ENCODE data around the gene DNAJC5G. TPM values are rescaled to one million over a fixed set of nuclear protein-coding genes. Genes with fewer than 3 reads are reported as not detected.

DNAJC5G gene
- total and polyA plus RNA-seq, 2 donors (not counting 1 experiment from before 2014, with no cell fraction given), result not detected

- H3K4me3 ChIP-seq (ENCODE audit: control extremely low read depth in 1 of 5, extremely low read depth in 1 of 5, insufficient read depth in 1 of 5, low read depth in 2 of 5, low read length in 4 of 5), result peak overlapping the region; percentile 23 to 68 (median 64)
Observed at GRCh38 chr2:27264253-27264752, 10.9 kb upstream of the DNAJC5G start.

More at GRCh38 chr2:27264253-27264752, 10.9 kb upstream of the DNAJC5G start:
- Histone ChIP-seq H3K4me1 (ENCODE audit: control insufficient read depth in 2 of 2, insufficient read depth in 2 of 2, low read length in 2 of 2) (peaks cover 35 to 38% of the 10 kb centered on the region in 2 donors), H3K36me3 (replicated peaks in 1 of 2; ENCODE audit: control extremely low read depth in 1 of 2, control insufficient read depth in 1 of 2, extremely low read depth in 1 of 2, insufficient read depth in 2 of 2, low read length in 1 of 2) (no peaks in the 10 kb centered on the region), H4K20me1 (ENCODE audit: control insufficient read depth, insufficient read depth, low read length, poor library complexity, severe bottlenecking) (no peaks in the 10 kb centered on the region), H3K9me3 (ENCODE audit: control extremely low read depth in 1 of 3, control insufficient read depth in 2 of 3, insufficient read depth in 1 of 3, low read length in 2 of 3) (peaks cover 0 to 4% (median 0%) of the 10 kb centered on the region in 3 donors), H3K4me2 (replicated peaks; ENCODE audit: low read depth, low read length, poor library complexity, severe bottlenecking) (peak overlapping the region; percentile 99), H2AFZ (ENCODE audit: insufficient read depth, low read depth, low read length, poor library complexity, severe bottlenecking) (peak overlapping the region; percentile 91), H3K79me2 (ENCODE audit: control insufficient read depth, insufficient read depth, low read length) (no peaks in the 10 kb centered on the region), H3K27me3 (replicated peaks in 1 of 4; ENCODE audit: control extremely low read depth in 1 of 4, control insufficient read depth in 3 of 4, insufficient read depth in 4 of 4, low read length in 3 of 4) (peaks cover 0 to 75% (median 36%) of the 10 kb centered on the region in 4 experiments), H3K27ac (ENCODE audit: low read length in 2 of 2) (peak overlapping the region in 1 of 2 donors; percentile 59), H3K9ac (ENCODE audit: low read length) (peak overlapping the region; percentile 74)
- no peak for DNase-seq
- CTCF ChIA-PET, result interaction anchor here (0.7 to 6.0 kb wide), 8 partner anchors 9 to 303 kb away, joined by 3 to 50 read pairs (median 5); partner anchors contain the start of genes ATRAID and SLC5A6
- peaks cover 35% of the 10 kb centered on the region for H3K4me1 Mint-ChIP-seq
- intact Hi-C loops (cut with micrococcal nuclease), result loop anchor here (5.0 kb wide), 1 partner anchor 38 kb away; no protein-coding TSS in a partner anchor
- 2% methylated on average over 23 of the region's 38 CpGs for WGBS (ENCODE audit: insufficient coverage)
- POLR2A ChIA-PET, result interaction anchor here (1.1 kb wide), 1 partner anchor 16 kb away, joined by 3 read pairs; no protein-coding TSS in a partner anchor
- peak overlapping the region; percentile 94 for H3K4me3 Mint-ChIP-seq
- H3K9me3 Mint-ChIP-seq (ENCODE audit: insufficient read depth), result no peaks in the 10 kb centered on the region
- H3K27me3 Mint-ChIP-seq, result peaks cover 45% of the 10 kb centered on the region
- peak; percentile 37 for ATAC-seq (ENCODE audit: low read depth)
- TF ChIP-seq CTCF (IDR thresholded peaks at IDR 0.05) (no peak), EZH2 (IDR thresholded peaks at IDR 0.05; ENCODE audit: borderline replicate concordance, insufficient read depth, low read depth, low read length, poor library complexity, severe bottlenecking) (peak; percentile 45)
- H3K27ac Mint-ChIP-seq, result peak overlapping the region; percentile 12

Measured in B cell (primary cell).